GM12878 (cell line): ENCODE data around the gene DPF3. TPM values are rescaled to one million over a fixed set of nuclear protein-coding genes. Genes with fewer than 3 reads are reported as not detected.

ENCODE experiments used
- ATAC-seq: fragments of 200-7000 bp; cut with Tn5 transposase; 3 replicates; pipeline ENCODE4 v1.9.1; 2020; ENCODE audit warnings: mild to moderate bottlenecking, moderate library complexity
- BruUV-seq: library from RNA; stranded (reverse); fragments of 400-500 nt; replicated peaks from 2 replicates; lab custom pipeline; 2021; lab: Mats Ljungman, UMichigan
- CTCF ChIA-PET: fragments of 300-600 bp; sonication (Branson Sonifier 250); formaldehyde crosslinking; extraction: SDS; loops from one replicate; lab custom pipeline; 2021; ENCODE audit warnings: inconsistent platforms; lab: Yijun Ruan, JAX
- POLR2A ChIA-PET: fragments of 350-600 bp; formaldehyde crosslinking; extraction: SDS; loops from one replicate; lab custom pipeline; 2021; ENCODE audit warnings: inconsistent platforms; lab: Charles Lee
- RAD21 ChIA-PET: fragments of 300-600 bp; sonication (Branson Sonifier 250); formaldehyde crosslinking; loops from one replicate; lab custom pipeline; 2023; ENCODE audit warnings: antibody characterized with exemption; ENCODE audit not compliant: unreplicated experiment; lab: Charles Lee
- SMC1A ChIA-PET: fragments of 300-600 bp; sonication (Branson Sonifier 250); formaldehyde crosslinking; loops from one replicate; lab custom pipeline; 2023; ENCODE audit not compliant: unreplicated experiment, uncharacterized antibody; lab: Charles Lee
- DNase-seq: peaks from one replicate; pipeline ENCODE4 v3.0.0-alpha.2; 2011; ENCODE audit warnings: low read depth, low spot score
- FAIRE-seq: peaks from 3 replicates; lab custom pipeline; 2011; peaks lifted over from hg19 to GRCh38; lab: Jason Lieb, UNC
- H2AFZ ChIP-seq: 2 replicates; pipeline ENCODE4 v1.6.0; 2011; ENCODE audit warnings: low read depth, low read length, control low read depth; ENCODE audit not compliant: control insufficient read depth
- H3K27ac ChIP-seq: 2 replicates; pipeline ENCODE4 v1.5.1; 2011; ENCODE audit warnings: control low read depth; ENCODE audit not compliant: control insufficient read depth, insufficient read depth
- H3K27me3 ChIP-seq, 2 experiments: replicated peaks in 1 of 2; 2 replicates each; pipeline versions ENCODE4 v1.6.0 to v1.6.1; 2011; ENCODE audit warnings: low read length in 1 of 2; ENCODE audit not compliant: control insufficient read depth in 2 of 2, insufficient read depth in 2 of 2
- H3K36me3 ChIP-seq, 2 experiments: 2 replicates each; pipeline ENCODE4 v1.5.1; 2011; ENCODE audit warnings: low read length in 1 of 2; ENCODE audit not compliant: control insufficient read depth in 2 of 2, insufficient read depth in 2 of 2
- H3K4me1 ChIP-seq: 2 replicates; pipeline ENCODE4 v1.6.1; 2011; ENCODE audit warnings: mild to moderate bottlenecking, low read length, moderate library complexity, mixed read lengths; ENCODE audit not compliant: control insufficient read depth, insufficient read depth
- H3K4me2 ChIP-seq: 2 replicates; pipeline ENCODE4 v1.6.0; 2011; ENCODE audit warnings: control low read depth; ENCODE audit not compliant: control insufficient read depth, insufficient read depth
- H3K4me3 ChIP-seq: fragments of 200-600 bp; sonication (generic); 2 replicates; pipeline ENCODE4 v1.5.1; 2016
- H3K79me2 ChIP-seq: 2 replicates; pipeline ENCODE4 v1.6.0; 2011; ENCODE audit warnings: low read length; ENCODE audit not compliant: control insufficient read depth, insufficient read depth
- H3K9ac ChIP-seq: 2 replicates; pipeline ENCODE4 v1.8.0; 2011; ENCODE audit warnings: low read length, control low read depth, mixed read lengths; ENCODE audit not compliant: control insufficient read depth, insufficient read depth
- H3K9me3 ChIP-seq: replicated peaks from 3 replicates; pipeline ENCODE4 v1.5.1; 2011; ENCODE audit warnings: mild to moderate bottlenecking, low read length; ENCODE audit not compliant: control insufficient read depth, insufficient read depth
- H4K20me1 ChIP-seq: 2 replicates; pipeline ENCODE4 v1.6.0; 2011; ENCODE audit not compliant: control insufficient read depth, insufficient read depth
- KLF5 ChIP-seq: fragments of 450-650 bp; IDR thresholded peaks from 2 replicates; pipeline ENCODE4 v1.6.1; 2014; ENCODE audit warnings: mild to moderate bottlenecking; ENCODE audit not compliant: partially characterized antibody
- TAF1 ChIP-seq: IDR thresholded peaks from 2 replicates; pipeline ENCODE4 v1.6.1; 2011; ENCODE audit warnings: mild to moderate bottlenecking, low read depth, low read length, borderline replicate concordance
- ZBED1 ChIP-seq: IDR thresholded peaks from 2 replicates; pipeline ENCODE4 v1.6.1; 2016; ENCODE audit warnings: borderline replicate concordance
- ZZZ3 ChIP-seq: IDR thresholded peaks from 2 replicates; pipeline ENCODE4 v1.6.1; 2011; ENCODE audit warnings: low read depth; ENCODE audit not compliant: control insufficient read depth, insufficient read length
- WGBS: methylation state at CpG from one replicate; pipeline ENCODE4 v1.1.6; 2016; ENCODE audit warnings: low lambda C conversion rate; ENCODE audit not compliant: insufficient replicate concordance, insufficient coverage; ENCODE audit errors: missing lambda C conversion rate; 5-methylcytosine and 5-hydroxymethylcytosine counted together
- in situ Hi-C: fragments of 300-500 bp; cut with MboI; formaldehyde crosslinking; loops from 9 replicates; pipeline ENCODE4 v1.14.3; 2018; ENCODE audit warnings: mixed read lengths
- intact Hi-C: fragments of 100-400 bp; cut with micrococcal nuclease; formaldehyde crosslinking; loops from one replicate; pipeline ENCODE4 v1.14.2; 2022; ENCODE audit not compliant: unreplicated experiment
- polyA plus RNA-seq, 11 experiments: library from polyadenylated mRNA; depleted of rRNA in 4 of 11; unstranded in 6 of 11; stranded (reverse) in 5 of 11; fragments of >200 nt; fragmentation: Nextera tagmentation in 4 of 11; fragmentation: Illumina TruSeq in 1 of 11; extraction: Ambion mirVana in 4 of 11; extraction: Trizol in 1 of 11; gene quantifications; 1 replicate in 1 of 11; 2 replicates in 10 of 11; pipeline versions ENCODE4 v1.2.1 to v1.2.3, GENCODE V29; 2011 to 2016; ENCODE audit warnings: inconsistent platforms in 2 of 11, missing spikeins in 2 of 11, low read depth in 1 of 11
- total RNA-seq, 4 experiments: library from RNA; depleted of rRNA in 3 of 4; stranded (reverse); fragments of >200 nt in 3 of 4; fragmentation: Illumina TruSeq in 1 of 4; extraction: Trizol in 1 of 4; gene quantifications; 2 replicates each; pipeline versions ENCODE4 v1.2.1 to v1.2.3, GENCODE V29; 2013 to 2021
- TF ChIP-seq, protein P1 (sequence below), 3 experiments: IDR thresholded peaks in 2 of 3; conservative IDR thresholded peaks in 1 of 3; 2 replicates each; pipeline ENCODE4 v1.5.1; 2011; ENCODE audit warnings: low read depth in 3 of 3, low read length in 3 of 3, mild to moderate bottlenecking in 3 of 3, control low read depth in 2 of 3, moderate library complexity in 2 of 3, inconsistent platforms in 1 of 3, mixed read lengths in 1 of 3; ENCODE audit not compliant: control insufficient read depth in 2 of 3, insufficient read depth in 1 of 3; ENCODE audit errors: extremely low read depth in 1 of 3

Gene DPF3
- total and polyA plus RNA-seq, 10 of the 15 experiments (the other 5 are each of a cell fraction or from before 2014, with no cell fraction given) = 0.69 to 8.0 (median 2.2) TPM

DNA sequence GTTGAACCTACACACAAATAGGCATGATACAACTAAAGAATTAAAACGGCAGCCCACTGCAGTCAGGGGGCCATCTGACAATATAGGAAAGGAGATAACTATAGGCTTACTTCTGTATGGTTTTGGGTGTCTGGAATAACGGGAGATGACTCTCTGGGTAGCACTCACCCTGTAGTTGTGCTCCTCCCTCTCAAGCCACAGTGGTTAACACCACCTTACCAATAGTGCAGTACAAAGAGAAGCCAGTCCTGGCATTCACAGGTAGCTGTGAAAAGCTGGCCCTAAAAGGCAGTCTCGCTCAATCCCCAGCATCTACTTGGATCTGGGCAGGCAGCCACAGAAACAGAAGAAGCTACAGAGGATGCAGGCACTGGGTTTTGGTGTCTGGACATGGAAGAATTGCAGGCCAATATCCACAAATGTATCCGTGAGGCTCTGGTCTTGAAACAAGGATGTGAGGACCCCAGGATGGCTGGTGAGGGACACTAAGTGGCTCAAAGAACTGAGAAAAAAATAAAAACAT is 93.0 kb downstream of the DPF3 start:
- WGBS = 36% methylated on average over 4 of the region's 4 CpGs

More for the DNA sequence above, 93.0 kb downstream of the DPF3 start:
- no peak overlapping the region for H3K27ac ChIP-seq
- no TSS peak for BruUV-seq
- no peaks in the 10 kb centered on the region for H3K4me1 ChIP-seq
- H3K4me3 ChIP-seq = no peak overlapping the region
- FAIRE-seq = no peak
- no peaks in the 10 kb centered on the region for H4K20me1 ChIP-seq
- in situ Hi-C loops = no loop called here
- TF ChIP-seq KLF5 (no peak), TAF1 (no peak), ZBED1 (no peak), ZZZ3 (no peak)
- TF ChIP-seq, protein P1, sequence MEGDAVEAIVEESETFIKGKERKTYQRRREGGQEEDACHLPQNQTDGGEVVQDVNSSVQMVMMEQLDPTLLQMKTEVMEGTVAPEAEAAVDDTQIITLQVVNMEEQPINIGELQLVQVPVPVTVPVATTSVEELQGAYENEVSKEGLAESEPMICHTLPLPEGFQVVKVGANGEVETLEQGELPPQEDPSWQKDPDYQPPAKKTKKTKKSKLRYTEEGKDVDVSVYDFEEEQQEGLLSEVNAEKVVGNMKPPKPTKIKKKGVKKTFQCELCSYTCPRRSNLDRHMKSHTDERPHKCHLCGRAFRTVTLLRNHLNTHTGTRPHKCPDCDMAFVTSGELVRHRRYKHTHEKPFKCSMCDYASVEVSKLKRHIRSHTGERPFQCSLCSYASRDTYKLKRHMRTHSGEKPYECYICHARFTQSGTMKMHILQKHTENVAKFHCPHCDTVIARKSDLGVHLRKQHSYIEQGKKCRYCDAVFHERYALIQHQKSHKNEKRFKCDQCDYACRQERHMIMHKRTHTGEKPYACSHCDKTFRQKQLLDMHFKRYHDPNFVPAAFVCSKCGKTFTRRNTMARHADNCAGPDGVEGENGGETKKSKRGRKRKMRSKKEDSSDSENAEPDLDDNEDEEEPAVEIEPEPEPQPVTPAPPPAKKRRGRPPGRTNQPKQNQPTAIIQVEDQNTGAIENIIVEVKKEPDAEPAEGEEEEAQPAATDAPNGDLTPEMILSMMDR (IDR thresholded peaks at IDR 0.05 in 2 of 3, conservative IDR thresholded peaks at IDR 0.05 in 1 of 3; ENCODE audit: control insufficient read depth in 2 of 3, extremely low read depth in 1 of 3, insufficient read depth in 1 of 3, low read depth in 3 of 3, low read length in 3 of 3) = no peak
- TF ChIP-seq, all 136 proteins: peak for 0
- H3K9ac ChIP-seq = no peak overlapping the region
- RAD21 ChIA-PET = interaction anchor here (0.6 kb wide), 1 partner anchor 28 kb away, joined by 4 read pairs; no protein-coding TSS in a partner anchor
- no peaks in the 10 kb centered on the region for H3K27me3 ChIP-seq
- CTCF ChIA-PET = no interaction called here
- POLR2A ChIA-PET = no interaction called here
- intact Hi-C loops = no loop called here
- no peaks in the 10 kb centered on the region for H3K36me3 ChIP-seq
- no peak overlapping the region for H3K4me2 ChIP-seq
- H3K79me2 ChIP-seq = no peaks in the 10 kb centered on the region
- SMC1A ChIA-PET = no interaction called here
- ATAC-seq = no peak
- DNase-seq = no peak
- H3K9me3 ChIP-seq = no peaks in the 10 kb centered on the region; the same call in 2 of the 3 replicates
- no peak overlapping the region for H2AFZ ChIP-seq
